HEK293T (cell line): ENCODE measurements around the gene XRCC1.

ENCODE experiments used
- BHLHE40 ChIP-seq: fragments of 450-650 bp; IDR thresholded peaks from 2 replicates; pipeline ENCODE4 v1.6.1; 2016; ENCODE audit warnings: mild to moderate bottlenecking, moderate library complexity, borderline replicate concordance
- FOXA1 ChIP-seq: fragments of 450-650 bp; IDR thresholded peaks from 2 replicates; pipeline ENCODE4 v1.6.1; 2016; ENCODE audit warnings: mild to moderate bottlenecking
- FOXK2 ChIP-seq: fragments of 450-650 bp; IDR thresholded peaks from 2 replicates; pipeline ENCODE4 v1.6.1; 2016; ENCODE audit warnings: mild to moderate bottlenecking
- LEF1 ChIP-seq: fragments of 450-650 bp; IDR thresholded peaks from 2 replicates; pipeline ENCODE4 v1.6.1; 2017; ENCODE audit warnings: mild to moderate bottlenecking, borderline replicate concordance
- ZNF384 ChIP-seq: fragments of 450-650 bp; IDR thresholded peaks from 2 replicates; pipeline ENCODE4 v1.6.1; 2016

GRCh38 chr19:43518051-43518450 is 57.3 kb downstream of the XRCC1 start:
- TF ChIP-seq BHLHE40 = no peak
- TF ChIP-seq FOXA1 = no peak
- no peak for TF ChIP-seq ZNF384
- no peak for TF ChIP-seq LEF1
- no peak for TF ChIP-seq FOXK2
